HepG2 (cell line): Measurements from ENCODE around the gene FAM216A. TPM values are rescaled to one million over a fixed set of nuclear protein-coding genes. Genes with fewer than 3 reads are reported as not detected.

Experiments
- IRF2 ChIP-seq: IDR thresholded peaks from 2 replicates; pipeline ENCODE4 v1.6.1; 2018; ENCODE audit warnings: missing genetic modification reagents, missing compliant biosample characterization
- ZNF143 ChIP-seq: sonication (generic); formaldehyde crosslinking; IDR thresholded peaks from 2 replicates; pipeline ENCODE4 v1.4.0; 2020; ENCODE audit warnings: missing genetic modification reagents
- ZNF407 ChIP-seq: sonication (generic); formaldehyde crosslinking; IDR thresholded peaks from one replicate; pipeline ENCODE4 v1.5.1; 2020; ENCODE audit warnings: mild to moderate bottlenecking, missing genetic modification reagents; ENCODE audit errors: not compliant biosample characterization
- polyA plus RNA-seq, 8 experiments: library from polyadenylated mRNA; depleted of rRNA in 3 of 8; stranded (reverse) in 7 of 8; unstranded in 1 of 8; fragments of >200 nt; fragmentation: Illumina TruSeq in 4 of 8; extraction: Trizol in 4 of 8; gene quantifications; 2 replicates each; pipeline versions ENCODE4 v1.2.1 to v1.2.3, GENCODE V29; 2011 to 2016; ENCODE audit warnings: low read depth in 4 of 8, missing spikeins in 1 of 8, mixed read lengths in 1 of 8; ENCODE audit not compliant: insufficient read depth in 1 of 8
- total RNA-seq, 5 experiments: library from RNA; depleted of rRNA; stranded (reverse); fragments of >200 nt; fragmentation: Illumina TruSeq; extraction: Trizol; gene quantifications; 2 replicates each; pipeline ENCODE4 v1.2.3, GENCODE V29; 2016; ENCODE audit warnings: low read depth in 1 of 5

The FAM216A gene
- total and polyA plus RNA-seq, 2 of the 13 experiments (the other 11 are each of a cell fraction or from before 2014, with no cell fraction given) = 20.3 to 31.2 TPM

DNA sequence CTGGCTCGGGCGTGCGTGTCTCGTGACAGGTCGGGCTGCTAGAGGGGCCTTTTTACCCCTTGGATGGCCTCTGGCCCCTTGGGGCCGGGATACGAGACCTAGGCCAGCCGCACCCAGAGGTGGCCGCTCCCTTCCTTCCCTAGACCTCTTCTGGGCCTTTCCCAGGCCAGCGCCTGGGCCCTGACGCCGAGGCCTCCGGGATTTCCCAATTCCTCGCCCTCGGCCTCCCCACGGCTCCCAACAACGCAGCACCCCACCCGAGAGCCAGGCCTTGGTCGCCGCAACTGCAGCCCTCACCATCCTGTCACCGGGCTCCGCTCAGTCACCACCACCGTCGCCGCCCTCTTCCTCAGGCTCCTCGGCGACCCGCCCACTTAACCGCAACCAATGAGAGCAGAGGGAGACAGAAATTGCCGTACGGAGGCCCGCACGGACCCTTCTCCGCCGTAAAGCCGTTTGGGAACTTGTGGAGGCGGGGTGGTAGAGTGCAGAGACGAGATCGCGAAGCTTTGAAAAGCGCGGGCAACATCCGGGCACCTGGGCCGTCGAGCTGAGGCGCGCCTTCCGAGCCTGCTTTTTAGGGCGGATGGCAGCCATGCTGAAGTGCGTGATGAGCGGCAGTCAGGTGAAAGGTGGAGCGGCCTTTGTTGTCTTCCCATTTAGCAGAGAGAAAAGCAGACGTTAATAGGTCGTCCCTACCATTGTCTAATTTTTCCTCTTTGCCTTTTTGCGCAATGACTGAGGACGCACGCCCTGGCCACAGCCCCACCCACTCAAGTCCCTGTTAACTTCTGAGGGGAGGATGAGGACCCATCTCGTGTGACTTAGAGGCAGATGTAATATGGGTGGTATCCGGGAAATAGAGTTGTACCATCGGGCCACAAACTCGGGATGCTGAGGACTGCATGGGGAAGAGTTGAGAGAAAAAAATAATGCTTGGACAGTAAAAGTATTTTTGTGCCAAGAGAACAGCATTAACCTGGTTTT lies 33.4 kb downstream of the FAM216A start, which contains the start of the genes RAD9B and VPS29 (continued):
- peak; percentile 67 for TF ChIP-seq ZNF407
- TF ChIP-seq ZNF143 (CRISPR knock-in tag) = peak; percentile 78
- peak; percentile 90 for TF ChIP-seq IRF2 (CRISPR knock-in tag)
